Activated CD8-positive, alpha-beta memory T cell treated with anti-CD3 and anti-CD28 coated beads, Interleukin-2, amount 10 ng/mL, durations not matched to agents 7 days and 5 days (primary cell): ENCODE data around the gene AMFR. TPM values are rescaled to one million over a fixed set of nuclear protein-coding genes. Genes with fewer than 3 reads are reported as not detected.

Source experiments
- ATAC-seq: fragments of 150-1000 bp; cut with Tn5 transposase; one replicate; pipeline ENCODE4 v1.10.0; 2021; ENCODE audit warnings: moderate library complexity
- CTCF ChIA-PET: fragments of 350-600 bp; sonication (Branson Sonifier 250); formaldehyde crosslinking; loops from one replicate; lab custom pipeline; 2021; ENCODE audit warnings: antibody characterized with exemption; lab: Charles Lee
- DNase-seq: peaks from one replicate; pipeline ENCODE4 v3.0.0-alpha.2; 2020
- H3K27ac Mint-ChIP-seq: one replicate; pipeline ENCODE4 v1.8.0; 2021; ENCODE audit warnings: mild to moderate bottlenecking, mixed read lengths
- H3K27me3 Mint-ChIP-seq: one replicate; pipeline ENCODE4 v1.8.0; 2021; ENCODE audit warnings: mixed read lengths
- H3K36me3 Mint-ChIP-seq: one replicate; pipeline ENCODE4 v1.8.0; 2021; ENCODE audit warnings: mild to moderate bottlenecking, mixed read lengths
- H3K4me1 Mint-ChIP-seq: one replicate; pipeline ENCODE4 v1.8.0; 2021; ENCODE audit warnings: mixed read lengths
- H3K4me3 Mint-ChIP-seq: one replicate; pipeline ENCODE4 v1.8.0; 2021; ENCODE audit warnings: mild to moderate bottlenecking, moderate library complexity, mixed read lengths
- H3K9me3 Mint-ChIP-seq: one replicate; pipeline ENCODE4 v1.8.0; 2022; ENCODE audit warnings: low read depth, mixed read lengths
- total RNA-seq, 2 experiments: library from RNA; stranded (reverse); gene quantifications; one replicate each; pipeline ENCODE4 v1.2.3, GENCODE V29; 2021

AMFR gene
- total RNA-seq: 10 to 100 TPM; 48.9 to 54.2 TPM

- peak; percentile 70 for DNase-seq
- Mint-ChIP-seq H3K27me3 (no peaks in the 10 kb centered on the region), H3K9me3 (no peaks in the 10 kb centered on the region), H3K36me3 (peaks cover 12% of the 10 kb centered on the region), H3K4me3 (peak within 1 kb of the TSS; percentile 93), H3K4me1 (peaks cover 50% of the 10 kb centered on the region), H3K27ac (peak within 1 kb of the TSS; percentile 66)
- CTCF ChIA-PET: interaction anchor here (0.8 to 1.5 kb wide), 2 partner anchors 22 to 513 kb away, joined by 3 to 4 read pairs; no protein-coding TSS in a partner anchor
- ATAC-seq: peak; percentile 98
Observed at GRCh38 chr16:56425439-56425832, at the start of gene AMFR. TSS of gene AMFR (minus strand) at chr16:56425545. CDS start at chr16:56425327, 218 bp downstream.

DNA sequence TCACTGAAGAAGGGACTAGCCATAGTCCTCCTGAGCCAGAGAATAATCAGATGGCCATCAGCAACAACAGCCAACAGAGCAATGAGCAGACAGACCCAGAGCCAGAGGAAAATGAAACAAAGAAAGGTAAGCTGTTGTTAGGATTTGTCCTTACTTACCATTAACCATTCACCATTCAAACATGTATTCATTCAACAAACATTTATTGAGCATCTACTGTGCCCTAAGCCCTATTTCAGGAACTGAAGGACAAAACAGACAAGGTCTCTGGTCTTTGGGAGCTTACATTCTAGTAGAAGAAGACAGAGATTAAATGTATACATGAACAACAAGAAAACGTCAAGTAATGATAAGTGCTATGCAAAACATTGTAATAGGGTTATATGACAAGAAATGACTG, 45.3 kb upstream of the AMFR start:
- ATAC-seq (no peak), DNase-seq (no peak)
- no peak overlapping the region for H3K27ac Mint-ChIP-seq
- H3K9me3 Mint-ChIP-seq: no peaks in the 10 kb centered on the region
- no peaks in the 10 kb centered on the region for H3K4me1 Mint-ChIP-seq
- peaks cover 66% of the 10 kb centered on the region for H3K36me3 Mint-ChIP-seq
- H3K27me3 Mint-ChIP-seq: no peaks in the 10 kb centered on the region
- CTCF ChIA-PET: no interaction called here
- no peak overlapping the region for H3K4me3 Mint-ChIP-seq

GRCh38 chr16:56470232-56470631, 44.9 kb upstream of the AMFR start:
- no peak overlapping the region for H3K27ac Mint-ChIP-seq

GRCh38 chr16:56469748-56470147, 44.4 kb upstream of the AMFR start:
- H3K4me3 Mint-ChIP-seq: no peak overlapping the region
- no peaks in the 10 kb centered on the region for H3K27me3 Mint-ChIP-seq
- H3K36me3 Mint-ChIP-seq: peaks cover 60% of the 10 kb centered on the region
- DNase-seq: no peak
- no peak for ATAC-seq
- no peaks in the 10 kb centered on the region for H3K4me1 Mint-ChIP-seq
- no peaks in the 10 kb centered on the region for H3K9me3 Mint-ChIP-seq
- CTCF ChIA-PET: no interaction called here
- H3K27ac Mint-ChIP-seq: no peak overlapping the region

More at GRCh38 chr16:56470232-56470631, 44.9 kb upstream of the AMFR start:
- Mint-ChIP-seq H3K9me3 (no peaks in the 10 kb centered on the region), H3K4me3 (no peak overlapping the region), H3K36me3 (peaks cover 65% of the 10 kb centered on the region), H3K4me1 (no peaks in the 10 kb centered on the region), H3K27me3 (no peaks in the 10 kb centered on the region)
- DNase-seq (no peak), ATAC-seq (no peak)
- CTCF ChIA-PET: no interaction called here

DNA sequence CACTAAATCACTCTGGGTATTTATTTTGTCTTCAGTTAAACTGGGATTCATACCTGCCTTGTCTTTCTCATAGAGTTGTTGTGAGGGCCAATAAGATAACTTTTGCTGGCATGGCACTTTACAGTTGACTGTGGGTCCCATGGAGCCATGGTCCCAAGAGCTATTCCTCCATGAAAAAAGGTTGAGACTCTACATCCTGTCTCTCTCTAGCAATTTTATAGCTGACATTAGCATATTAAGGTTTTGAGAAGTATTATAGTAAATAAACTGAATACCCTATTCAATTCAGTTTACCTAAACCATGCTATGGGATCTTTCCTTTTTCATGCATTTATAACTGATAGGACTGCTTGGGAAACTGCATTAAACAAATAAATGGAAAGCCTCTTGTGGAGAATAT, 43.5 kb upstream of the AMFR start:
- H3K4me1 Mint-ChIP-seq: no peaks in the 10 kb centered on the region
- CTCF ChIA-PET: no interaction called here

GRCh38 chr16:56466344-56466743, 41.0 kb upstream of the AMFR start:
- no peak overlapping the region for H3K4me3 Mint-ChIP-seq
- CTCF ChIA-PET: interaction anchor here (0.8 kb wide), 1 partner anchor 12 kb away, joined by 3 read pairs; no protein-coding TSS in a partner anchor
- H3K27me3 Mint-ChIP-seq: no peaks in the 10 kb centered on the region
- peaks cover 63% of the 10 kb centered on the region for H3K36me3 Mint-ChIP-seq
- H3K9me3 Mint-ChIP-seq: no peaks in the 10 kb centered on the region
- no peak for ATAC-seq
- no peak overlapping the region for H3K27ac Mint-ChIP-seq
- no peaks in the 10 kb centered on the region for H3K4me1 Mint-ChIP-seq
- DNase-seq: no peak

More for the DNA sequence above, 43.5 kb upstream of the AMFR start:
- ATAC-seq: no peak
- Mint-ChIP-seq H3K9me3 (no peaks in the 10 kb centered on the region), H3K27ac (no peak overlapping the region), H3K36me3 (peaks cover 67% of the 10 kb centered on the region), H3K27me3 (no peaks in the 10 kb centered on the region), H3K4me3 (no peak overlapping the region)
- no peak for DNase-seq

- peaks cover 3% of the 10 kb centered on the region for H3K4me1 Mint-ChIP-seq
- DNase-seq (no peak), ATAC-seq (no peak)
- peaks cover 54% of the 10 kb centered on the region for H3K36me3 Mint-ChIP-seq
- no peaks in the 10 kb centered on the region for H3K27me3 Mint-ChIP-seq
- CTCF ChIA-PET: no interaction called here
- H3K27ac Mint-ChIP-seq: no peak overlapping the region
- no peaks in the 10 kb centered on the region for H3K9me3 Mint-ChIP-seq
- no peak overlapping the region for H3K4me3 Mint-ChIP-seq
Observed at GRCh38 chr16:56463153-56463552, 37.8 kb upstream of the AMFR start.

GRCh38 chr16:56462064-56462796, 36.9 kb upstream of the AMFR start:
- CTCF ChIA-PET: no interaction called here
- no peak for DNase-seq
- peaks cover 3% of the 10 kb centered on the region for H3K4me1 Mint-ChIP-seq
- ATAC-seq: no peak
- no peak overlapping the region for H3K27ac Mint-ChIP-seq
- peaks cover 52% of the 10 kb centered on the region for H3K36me3 Mint-ChIP-seq
- no peaks in the 10 kb centered on the region for H3K9me3 Mint-ChIP-seq
- no peak overlapping the region for H3K4me3 Mint-ChIP-seq
- H3K27me3 Mint-ChIP-seq: no peaks in the 10 kb centered on the region

DNA sequence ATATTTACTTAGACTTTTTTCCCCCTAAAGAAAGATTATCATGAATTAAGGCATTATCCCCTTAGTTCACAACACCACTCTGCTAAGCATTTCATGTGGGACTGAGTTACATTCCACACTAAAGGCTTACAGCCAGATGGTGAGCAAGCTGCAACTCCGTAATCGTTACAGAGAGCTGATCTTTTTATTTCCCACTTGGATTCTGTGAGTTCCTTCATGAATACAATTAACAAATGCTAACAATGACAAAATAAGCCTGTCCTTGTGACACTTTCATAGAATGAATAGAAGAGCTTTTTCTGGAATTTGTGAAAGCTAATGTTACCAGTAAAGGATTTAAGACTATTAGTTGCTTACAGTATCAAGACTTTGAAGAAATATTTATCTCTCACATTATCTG, 34.8 kb upstream of the AMFR start:
- Mint-ChIP-seq H3K27ac (no peak overlapping the region), H3K4me1 (peaks cover 14% of the 10 kb centered on the region), H3K36me3 (peaks cover 52% of the 10 kb centered on the region), H3K9me3 (no peaks in the 10 kb centered on the region), H3K27me3 (no peaks in the 10 kb centered on the region), H3K4me3 (no peak overlapping the region)
- ATAC-seq (no peak), DNase-seq (no peak)
- CTCF ChIA-PET: no interaction called here

DNA sequence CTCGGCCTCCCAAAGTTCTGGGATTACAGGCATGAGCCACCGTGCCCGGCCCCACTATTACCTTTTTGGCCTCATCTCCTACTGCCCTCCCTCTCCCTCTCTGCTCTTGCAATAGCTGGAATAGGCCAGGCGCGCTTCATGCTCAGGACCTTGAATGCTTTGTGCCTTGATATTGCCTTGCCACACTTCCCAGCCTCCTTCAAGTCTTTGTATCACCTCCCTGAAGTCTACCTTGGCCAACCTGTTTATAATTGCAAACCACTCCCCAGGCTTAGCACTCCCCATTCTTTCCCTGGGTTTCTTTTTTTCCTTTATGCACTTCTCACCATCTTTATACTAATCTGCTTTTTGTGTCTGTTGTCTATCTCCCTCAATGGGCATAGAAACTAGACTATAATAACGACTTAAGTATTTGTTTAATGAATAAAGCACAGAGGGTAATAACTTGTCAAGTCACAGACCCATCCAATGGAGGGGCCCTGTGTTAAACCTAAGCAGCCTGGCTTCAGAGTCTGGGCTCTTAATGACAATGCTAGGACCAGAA, 32.7 kb upstream of the AMFR start:
- Mint-ChIP-seq H3K9me3 (no peaks in the 10 kb centered on the region), H3K4me3 (no peak overlapping the region), H3K27ac (peak overlapping the region; percentile 3), H3K4me1 (peaks cover 24% of the 10 kb centered on the region), H3K36me3 (peaks cover 53% of the 10 kb centered on the region), H3K27me3 (no peaks in the 10 kb centered on the region)
- ATAC-seq: no peak
- CTCF ChIA-PET: no interaction called here
- no peak for DNase-seq

GRCh38 chr16:56451753-56452689, 26.7 kb upstream of the AMFR start:
- H3K27me3 Mint-ChIP-seq: no peaks in the 10 kb centered on the region
- DNase-seq: peak; percentile 49
- H3K4me1 Mint-ChIP-seq: peaks cover 59% of the 10 kb centered on the region
- H3K9me3 Mint-ChIP-seq: no peaks in the 10 kb centered on the region
- H3K4me3 Mint-ChIP-seq: peak overlapping the region; percentile 89
- H3K27ac Mint-ChIP-seq: peak overlapping the region; percentile 91
- CTCF ChIA-PET: interaction anchor here (0.6 to 2.0 kb wide), 2 partner anchors 19 to 250 kb away, joined by 3 to 8 read pairs; no protein-coding TSS in a partner anchor
- peak; percentile 35 for ATAC-seq
- peaks cover 38% of the 10 kb centered on the region for H3K36me3 Mint-ChIP-seq

GRCh38 chr16:56450986-56451752, 25.8 kb upstream of the AMFR start, which contains the start of the genes NUDT21 and OGFOD1:
TSS of gene NUDT21 (minus strand) at chr16:56451332. CDS start at chr16:56451202, 130 bp downstream.
TSS of gene OGFOD1 (plus strand) at chr16:56451554. CDS start at chr16:56451613, 59 bp downstream.
- H3K27ac Mint-ChIP-seq: peak within 1 kb of the TSS; percentile 91
- H3K4me1 Mint-ChIP-seq: peaks cover 61% of the 10 kb centered on the region
- peak; percentile 98 for ATAC-seq
- H3K36me3 Mint-ChIP-seq: peaks cover 38% of the 10 kb centered on the region
- CTCF ChIA-PET: interaction anchor here (0.6 to 2.0 kb wide), 2 partner anchors 20 to 251 kb away, joined by 3 to 8 read pairs; no protein-coding TSS in a partner anchor
- DNase-seq: peak; percentile 97
- no peaks in the 10 kb centered on the region for H3K27me3 Mint-ChIP-seq
- peak within 1 kb of the TSS; percentile 89 for H3K4me3 Mint-ChIP-seq
- no peaks in the 10 kb centered on the region for H3K9me3 Mint-ChIP-seq
